ENCODE data around the gene SPRYD7. TPM values are rescaled to one million over a fixed set of nuclear protein-coding genes. Genes with fewer than 3 reads are reported as not detected.

SPRYD7 gene
- total and polyA plus RNA-seq, 2 experiments from 2014 or later, result 9.0 to 16.6 TPM

- DNase-seq, result no peak
- H3K9me3 ChIP-seq (ENCODE audit: low read depth), result no peaks in the 10 kb centered on the region
- H3K79me2 ChIP-seq (ENCODE audit: insufficient read depth), result no peaks in the 10 kb centered on the region
- in situ Hi-C loops (cut with MboI), result no loop called here
- H3K27ac ChIP-seq, result no peak overlapping the region
- no peaks in the 10 kb centered on the region for H3K4me1 ChIP-seq (ENCODE audit: insufficient read depth)
- no peaks in the 10 kb centered on the region for H4K20me1 ChIP-seq (ENCODE audit: insufficient read depth)
- WGBS, 2 experiments (ENCODE audit: low coverage in 1 of 2, low lambda C conversion rate in 2 of 2, missing lambda C conversion rate in 2 of 2), result 53 to 56% methylated on average over 3 of the region's 3 CpGs
- H3K9ac ChIP-seq, result no peak overlapping the region
- no peaks in the 10 kb centered on the region for H3F3A ChIP-seq (ENCODE audit: insufficient read depth)
- H3K9me2 ChIP-seq (ENCODE audit: insufficient read depth), result no peaks in the 10 kb centered on the region
- H2AFZ ChIP-seq, result no peak overlapping the region
- no peak overlapping the region for H3K4me3 ChIP-seq
- no peaks in the 10 kb centered on the region for H3K27me3 ChIP-seq (replicated peaks; ENCODE audit: insufficient read depth)
- H3K4me2 ChIP-seq (ENCODE audit: unreplicated experiment), result no peak overlapping the region
- H3K36me3 ChIP-seq (ENCODE audit: low read depth), result no peaks in the 10 kb centered on the region
- TF ChIP-seq EZH2 (IDR thresholded peaks at IDR 0.05; ENCODE audit: insufficient read depth, poor library complexity, severe bottlenecking) (no peak), EZH2phosphoT487 (IDR thresholded peaks at IDR 0.05; ENCODE audit: insufficient read depth, low read depth) (no peak)
Measured at GRCh38 chr13:49893591-49893990, 42.5 kb downstream of the SPRYD7 start.

DNA sequence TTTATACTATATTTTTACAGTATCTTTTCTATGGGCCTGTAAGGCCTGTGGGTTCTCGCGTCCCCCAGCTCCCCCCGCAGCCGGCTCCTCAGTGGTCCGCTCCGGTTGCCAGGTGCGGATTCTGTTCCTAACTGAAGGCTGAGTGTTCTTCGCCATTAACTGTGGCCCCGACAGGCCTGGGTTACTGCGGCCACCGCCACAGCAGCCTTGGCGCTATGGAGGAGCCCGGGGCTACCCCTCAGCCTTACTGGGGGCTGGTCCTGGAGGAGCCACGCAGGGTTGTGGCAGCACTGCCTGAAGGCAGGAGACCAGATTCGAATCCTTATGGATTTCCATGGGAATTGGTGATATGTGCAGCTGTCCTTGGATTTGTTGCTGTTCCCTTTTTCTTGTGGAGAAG is 45.8 kb downstream of the SPRYD7 start:
- in situ Hi-C loops (cut with MboI), result no loop called here
- Histone ChIP-seq H2AFZ (no peak overlapping the region), H4K20me1 (ENCODE audit: insufficient read depth) (no peaks in the 10 kb centered on the region), H3K9me3 (ENCODE audit: low read depth) (no peaks in the 10 kb centered on the region), H3K9me2 (ENCODE audit: insufficient read depth) (no peaks in the 10 kb centered on the region), H3F3A (ENCODE audit: insufficient read depth) (no peaks in the 10 kb centered on the region), H3K4me1 (ENCODE audit: insufficient read depth) (no peaks in the 10 kb centered on the region), H3K9ac (no peak overlapping the region), H3K36me3 (ENCODE audit: low read depth) (no peaks in the 10 kb centered on the region), H3K79me2 (ENCODE audit: insufficient read depth) (no peaks in the 10 kb centered on the region), H3K4me2 (ENCODE audit: unreplicated experiment) (no peak overlapping the region), H3K27ac (no peak overlapping the region), H3K4me3 (no peak overlapping the region), H3K27me3 (replicated peaks; ENCODE audit: insufficient read depth) (no peaks in the 10 kb centered on the region)
- TF ChIP-seq EZH2phosphoT487 (IDR thresholded peaks at IDR 0.05; ENCODE audit: insufficient read depth, low read depth), result no peak
- TF ChIP-seq EZH2 (IDR thresholded peaks at IDR 0.05; ENCODE audit: insufficient read depth, poor library complexity, severe bottlenecking), result no peak
- WGBS, 2 experiments (ENCODE audit: low coverage in 1 of 2, low lambda C conversion rate in 2 of 2, missing lambda C conversion rate in 2 of 2), result 70 to 73% methylated on average over 15 of the region's 15 CpGs
- no peak for DNase-seq

GRCh38 chr13:49878682-49879081 is 57.5 kb downstream of the SPRYD7 start:
- Histone ChIP-seq H2AFZ (no peak overlapping the region), H3K27ac (no peak overlapping the region), H3K4me2 (ENCODE audit: unreplicated experiment) (no peak overlapping the region), H3F3A (ENCODE audit: insufficient read depth) (no peaks in the 10 kb centered on the region), H3K79me2 (ENCODE audit: insufficient read depth) (no peaks in the 10 kb centered on the region), H3K9me2 (ENCODE audit: insufficient read depth) (no peaks in the 10 kb centered on the region), H3K36me3 (ENCODE audit: low read depth) (no peaks in the 10 kb centered on the region), H3K9ac (no peak overlapping the region), H4K20me1 (ENCODE audit: insufficient read depth) (no peaks in the 10 kb centered on the region), H3K4me3 (no peak overlapping the region), H3K27me3 (replicated peaks; ENCODE audit: insufficient read depth) (no peaks in the 10 kb centered on the region), H3K4me1 (ENCODE audit: insufficient read depth) (no peaks in the 10 kb centered on the region), H3K9me3 (ENCODE audit: low read depth) (no peaks in the 10 kb centered on the region)
- DNase-seq, result no peak
- TF ChIP-seq EZH2phosphoT487 (IDR thresholded peaks at IDR 0.05; ENCODE audit: insufficient read depth, low read depth), result no peak
- TF ChIP-seq EZH2 (IDR thresholded peaks at IDR 0.05; ENCODE audit: insufficient read depth, poor library complexity, severe bottlenecking), result no peak
- 98 to 100% methylated on average over 3 of the region's 3 CpGs for WGBS, 2 experiments (ENCODE audit: low coverage in 1 of 2, low lambda C conversion rate in 2 of 2, missing lambda C conversion rate in 2 of 2)
- in situ Hi-C loops (cut with MboI), result no loop called here

GRCh38 chr13:49877629-49878218 is 58.4 kb downstream of the SPRYD7 start:
- no peaks in the 10 kb centered on the region for H3K79me2 ChIP-seq (ENCODE audit: insufficient read depth)
- no peaks in the 10 kb centered on the region for H3K36me3 ChIP-seq (ENCODE audit: low read depth)
- H3K9me2 ChIP-seq (ENCODE audit: insufficient read depth), result no peaks in the 10 kb centered on the region
- no peaks in the 10 kb centered on the region for H3K9me3 ChIP-seq (ENCODE audit: low read depth)
- DNase-seq, result no peak
- no peak overlapping the region for H3K9ac ChIP-seq
- WGBS, 2 experiments (ENCODE audit: low coverage in 1 of 2, low lambda C conversion rate in 2 of 2, missing lambda C conversion rate in 2 of 2), result 71 to 74% methylated on average over 3 of the region's 3 CpGs
- no peak for TF ChIP-seq EZH2 (IDR thresholded peaks at IDR 0.05; ENCODE audit: insufficient read depth, poor library complexity, severe bottlenecking)
- TF ChIP-seq EZH2phosphoT487 (IDR thresholded peaks at IDR 0.05; ENCODE audit: insufficient read depth, low read depth), result no peak
- no peak overlapping the region for H2AFZ ChIP-seq
- H3K4me2 ChIP-seq (ENCODE audit: unreplicated experiment), result no peak overlapping the region
- no peaks in the 10 kb centered on the region for H3F3A ChIP-seq (ENCODE audit: insufficient read depth)
- no peaks in the 10 kb centered on the region for H4K20me1 ChIP-seq (ENCODE audit: insufficient read depth)
- in situ Hi-C loops (cut with MboI), result no loop called here
- H3K4me3 ChIP-seq, result no peak overlapping the region
- no peak overlapping the region for H3K27ac ChIP-seq
- no peaks in the 10 kb centered on the region for H3K4me1 ChIP-seq (ENCODE audit: insufficient read depth)
- no peaks in the 10 kb centered on the region for H3K27me3 ChIP-seq (replicated peaks; ENCODE audit: insufficient read depth)

DNA sequence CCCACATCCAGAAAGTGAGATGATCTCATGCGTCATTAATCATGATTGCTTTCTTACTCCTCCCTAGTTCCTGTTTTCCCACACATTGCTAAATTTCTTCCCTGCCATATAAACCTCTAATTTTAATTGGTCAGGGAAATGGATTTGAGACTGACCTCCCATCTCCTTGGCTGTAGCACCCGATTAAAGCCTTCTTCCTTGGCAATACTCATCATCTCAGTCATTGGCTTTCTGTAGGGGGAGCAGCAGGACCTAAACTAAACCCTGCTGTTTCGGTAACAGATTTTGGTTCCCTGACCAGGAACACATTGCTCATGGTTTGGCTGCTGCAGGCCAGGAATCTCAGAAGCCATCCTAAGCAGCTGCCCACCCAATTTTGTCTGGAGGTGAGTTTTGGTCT is 61.7 kb downstream of the SPRYD7 start:
- Histone ChIP-seq H3K27ac (no peak overlapping the region), H3K79me2 (ENCODE audit: insufficient read depth) (no peaks in the 10 kb centered on the region), H3K9ac (no peak overlapping the region), H3K36me3 (ENCODE audit: low read depth) (no peaks in the 10 kb centered on the region), H3K4me1 (ENCODE audit: insufficient read depth) (no peaks in the 10 kb centered on the region), H3K27me3 (replicated peaks; ENCODE audit: insufficient read depth) (no peaks in the 10 kb centered on the region), H3K4me3 (no peak overlapping the region), H4K20me1 (ENCODE audit: insufficient read depth) (no peaks in the 10 kb centered on the region), H3K4me2 (ENCODE audit: unreplicated experiment) (no peak overlapping the region), H3K9me3 (ENCODE audit: low read depth) (no peaks in the 10 kb centered on the region), H3K9me2 (ENCODE audit: insufficient read depth) (no peaks in the 10 kb centered on the region), H3F3A (ENCODE audit: insufficient read depth) (no peaks in the 10 kb centered on the region), H2AFZ (no peak overlapping the region)
- DNase-seq, result no peak
- TF ChIP-seq EZH2 (IDR thresholded peaks at IDR 0.05; ENCODE audit: insufficient read depth, poor library complexity, severe bottlenecking) (no peak), EZH2phosphoT487 (IDR thresholded peaks at IDR 0.05; ENCODE audit: insufficient read depth, low read depth) (no peak)
- WGBS, 2 experiments (ENCODE audit: low coverage in 1 of 2, low lambda C conversion rate in 2 of 2, missing lambda C conversion rate in 2 of 2), result 55 to 56% methylated on average over 3 of the region's 3 CpGs
- in situ Hi-C loops (cut with MboI), result no loop called here
